Forelimb muscle (tissue), 1 donor: ENCODE results near the gene TFF1. TPM values are rescaled to one million over a fixed set of nuclear protein-coding genes. Genes with fewer than 3 reads are reported as not detected.

Experiments used
- DNase-seq: peaks from one replicate; pipeline ENCODE4 v3.0.0-alpha.2; 2013; ENCODE audit warnings: low read depth
- polyA plus RNA-seq: library from polyadenylated mRNA; unstranded; fragments of 120-200 nt; gene quantifications from one replicate; pipeline ENCODE4 v1.2.1, GENCODE V29; 2013; ENCODE audit not compliant: insufficient read length

The TFF1 gene
- polyA plus RNA-seq, 1 donor = not detected

DNA sequence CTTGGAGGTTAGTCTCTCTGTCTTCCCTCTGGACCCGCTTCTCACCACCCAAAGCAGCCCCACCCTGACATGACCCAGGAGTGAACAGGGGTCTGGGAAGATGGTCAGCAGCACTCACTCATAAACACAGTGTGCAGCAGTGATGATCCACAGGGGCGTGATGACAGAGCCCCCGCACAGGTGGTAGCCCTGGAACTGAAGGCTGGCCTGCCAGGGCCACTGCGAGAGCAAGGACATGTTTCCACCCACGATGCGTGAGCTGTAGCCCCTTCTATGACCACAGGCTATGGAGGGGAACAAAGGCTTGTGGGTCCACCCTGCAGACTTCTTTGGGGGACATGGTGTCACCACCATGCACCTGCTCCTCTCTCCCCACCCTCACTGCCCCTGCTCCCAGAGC is 16.6 kb upstream of the TFF1 start:
- no peak for DNase-seq

DNA sequence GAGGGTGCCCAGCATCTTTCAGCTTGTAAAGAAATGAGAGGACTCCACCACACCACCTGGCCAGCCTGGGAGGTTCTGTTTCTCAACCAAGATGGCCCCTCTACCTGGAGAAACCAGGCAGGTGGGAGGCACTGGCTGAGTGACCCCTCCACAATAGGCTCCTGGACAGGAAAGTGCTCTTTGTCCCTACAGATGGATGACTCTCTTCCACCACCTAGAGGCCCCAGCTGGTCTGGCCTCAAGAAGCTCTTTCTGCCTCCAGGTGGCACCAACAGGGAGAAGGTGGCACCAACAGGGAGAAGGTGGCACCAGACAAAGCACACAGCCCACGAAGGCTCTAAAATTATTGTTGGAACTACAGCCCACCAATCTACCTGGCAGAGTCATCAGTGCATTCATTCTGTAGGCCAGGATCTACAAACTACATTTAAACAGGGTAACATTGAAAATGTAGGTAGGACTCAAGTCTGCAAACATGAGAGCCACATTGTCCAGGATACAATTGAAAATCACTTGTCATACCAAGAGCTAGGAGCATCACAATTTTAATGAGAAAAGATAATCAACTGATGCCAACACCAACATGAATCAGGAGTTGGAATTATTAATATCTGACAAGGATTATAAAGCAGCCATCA is 15.1 kb upstream of the TFF1 start:
- DNase-seq = no peak

DNA sequence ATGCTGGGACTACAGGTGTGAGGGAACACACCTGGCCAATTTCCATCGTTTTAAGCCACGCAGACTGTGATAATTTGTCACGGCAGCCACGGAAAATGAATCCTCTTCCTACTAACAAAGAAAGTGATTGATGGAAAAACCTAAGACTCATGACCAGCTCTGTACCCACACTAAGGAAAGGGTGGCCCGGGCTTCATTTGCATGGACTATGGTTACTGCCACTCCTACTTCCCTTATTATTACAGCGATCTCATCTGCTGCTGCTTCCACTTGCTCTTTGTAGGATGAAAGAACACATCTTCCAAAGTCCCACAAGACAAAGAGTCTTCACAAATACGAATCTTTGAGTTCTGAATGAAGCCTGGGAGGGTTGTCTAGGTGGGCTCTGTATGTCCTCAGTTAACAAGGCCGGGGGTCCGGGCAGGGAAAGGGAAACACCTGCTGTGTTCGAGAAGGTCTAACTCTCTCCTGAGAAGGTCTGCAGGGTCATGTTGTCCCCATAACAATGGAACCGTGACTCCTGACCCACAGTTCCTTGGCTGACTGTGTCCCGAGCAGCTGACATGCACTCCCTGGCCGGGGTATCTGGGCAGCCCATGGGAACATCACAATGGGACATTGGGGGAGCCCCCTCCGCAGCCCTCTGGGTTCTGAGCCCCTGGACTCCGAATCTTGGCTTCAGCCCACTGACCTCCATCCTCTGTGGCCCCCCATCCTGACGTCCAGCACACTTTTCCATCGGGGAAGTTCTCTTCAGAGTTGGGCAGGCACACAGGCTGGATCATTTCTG is 13.3 kb upstream of the TFF1 start:
- DNase-seq = no peak

DNA sequence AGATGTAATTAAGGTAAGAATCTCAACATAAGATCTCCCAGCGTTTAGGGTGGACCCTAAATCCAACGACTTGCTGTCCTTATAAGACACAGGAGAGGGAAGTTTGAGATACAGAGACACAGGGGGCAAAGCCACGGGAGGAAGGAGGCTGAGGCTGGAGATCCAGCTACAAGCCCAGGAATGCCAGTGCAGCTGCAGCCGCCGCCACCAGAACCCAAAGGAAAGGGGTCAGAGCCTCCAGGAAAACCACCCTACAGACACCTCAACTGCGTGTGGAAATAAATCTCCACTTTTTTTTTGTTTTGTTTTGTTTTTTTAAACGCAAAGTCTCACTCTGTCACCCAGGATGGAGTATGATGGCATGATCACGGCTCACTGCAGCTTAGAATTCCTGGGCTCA is 12.1 kb upstream of the TFF1 start:
- no peak for DNase-seq

DNA sequence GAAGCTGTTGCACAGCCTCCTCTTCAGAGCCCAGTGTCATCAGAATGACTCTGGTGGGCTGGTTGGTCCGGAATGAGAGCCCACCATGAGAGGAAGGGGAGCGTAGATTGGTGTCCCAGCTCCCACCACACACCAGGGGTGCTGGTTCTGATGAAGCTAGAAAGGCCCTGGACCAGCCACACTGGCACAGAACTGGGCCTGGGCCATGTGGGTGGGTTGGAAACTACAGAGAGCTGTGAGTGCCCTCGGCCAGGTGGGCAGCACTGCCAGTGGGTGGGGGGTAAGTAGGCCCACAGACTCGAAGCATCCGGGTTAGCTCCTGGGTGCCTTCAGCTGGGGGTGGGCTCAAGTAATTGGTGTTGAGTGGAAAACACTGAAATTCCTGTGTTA is 11.6 kb upstream of the TFF1 start:
- no peak for DNase-seq

DNA sequence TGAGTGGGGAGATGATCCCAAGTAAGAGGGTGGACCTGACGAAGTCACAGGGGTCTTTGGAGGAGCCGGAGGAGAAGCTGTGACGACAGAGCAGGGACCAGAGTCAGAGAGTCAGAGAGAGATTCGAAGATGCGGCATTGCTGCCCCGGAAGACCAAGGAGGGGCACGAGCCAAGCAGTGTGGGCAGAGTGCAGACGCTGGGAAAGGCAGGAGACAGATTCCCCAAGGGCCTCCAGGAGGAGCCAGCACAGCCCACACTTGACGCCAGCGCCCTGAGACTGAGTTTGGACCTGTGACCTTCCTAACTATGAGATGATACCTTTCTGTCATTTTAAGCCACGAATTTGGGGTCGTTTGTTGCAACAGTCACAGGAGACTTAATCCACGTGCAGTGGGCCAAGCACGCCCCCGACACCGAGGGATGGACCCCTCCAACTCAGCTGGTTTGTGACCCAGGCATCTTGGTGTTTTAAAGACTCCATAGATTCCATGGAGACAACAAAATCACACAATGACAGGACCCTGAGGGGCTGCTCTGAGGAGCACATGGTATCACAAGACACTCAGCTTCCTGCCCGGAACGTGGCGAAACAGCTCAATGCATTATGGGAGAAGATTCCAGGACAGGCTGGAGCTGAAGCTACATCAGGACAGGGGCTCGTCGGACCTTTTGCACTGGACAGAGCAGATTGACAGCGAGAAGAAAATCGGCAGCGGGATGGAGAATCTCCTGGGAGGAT is 11.0 kb upstream of the TFF1 start:
- no peak for DNase-seq

DNA sequence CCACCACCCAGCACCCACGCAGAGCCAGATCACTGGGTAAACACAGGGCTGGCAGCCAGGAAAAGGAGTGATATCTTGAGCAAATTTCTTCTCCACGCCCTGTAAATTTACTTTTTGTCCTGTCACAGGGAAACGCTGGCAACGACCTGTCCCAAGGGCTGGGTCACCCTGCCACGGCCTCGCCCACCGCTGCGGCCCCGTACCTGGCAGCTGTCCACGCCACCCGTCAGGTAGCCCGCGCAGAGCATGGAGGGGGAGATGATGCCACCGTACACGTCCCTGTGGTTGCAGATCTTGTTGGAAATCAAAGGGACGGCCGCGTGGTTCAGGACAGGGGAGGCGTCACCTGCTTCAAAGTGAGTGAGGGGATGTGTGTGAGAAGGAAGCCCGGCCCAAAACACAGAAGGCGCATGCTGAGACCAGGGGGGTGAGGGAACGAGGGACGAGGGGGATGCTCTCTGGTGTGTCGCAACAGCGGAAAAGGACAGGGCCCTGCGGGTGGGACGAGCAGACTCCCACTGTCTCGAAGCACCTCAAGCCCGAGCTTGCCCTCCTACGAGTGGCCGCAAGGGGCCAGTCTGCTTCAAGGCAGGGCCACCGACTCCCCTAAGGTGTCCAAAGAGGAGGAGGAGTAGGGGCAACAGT is 10.1 kb upstream of the TFF1 start:
- DNase-seq = no peak

DNA sequence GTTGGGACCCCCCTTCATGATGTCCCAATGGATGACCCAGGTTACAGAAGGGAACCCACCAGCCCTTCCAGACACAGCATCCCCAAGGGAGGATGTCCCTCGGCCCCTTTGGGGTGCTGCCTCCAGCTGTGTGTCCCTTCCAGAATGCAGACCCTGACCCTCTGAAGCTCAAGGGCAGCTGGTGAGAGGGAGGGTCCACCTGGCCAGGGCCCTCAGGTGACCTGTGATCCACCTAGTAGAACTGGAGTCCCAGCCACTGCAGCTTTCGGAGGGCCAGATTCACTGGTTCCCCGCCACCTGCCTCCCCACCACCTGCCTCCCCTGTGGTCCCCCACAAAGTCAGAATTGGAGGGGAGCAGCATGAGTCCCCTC is 9.6 kb upstream of the TFF1 start:
- DNase-seq = no peak

DNA sequence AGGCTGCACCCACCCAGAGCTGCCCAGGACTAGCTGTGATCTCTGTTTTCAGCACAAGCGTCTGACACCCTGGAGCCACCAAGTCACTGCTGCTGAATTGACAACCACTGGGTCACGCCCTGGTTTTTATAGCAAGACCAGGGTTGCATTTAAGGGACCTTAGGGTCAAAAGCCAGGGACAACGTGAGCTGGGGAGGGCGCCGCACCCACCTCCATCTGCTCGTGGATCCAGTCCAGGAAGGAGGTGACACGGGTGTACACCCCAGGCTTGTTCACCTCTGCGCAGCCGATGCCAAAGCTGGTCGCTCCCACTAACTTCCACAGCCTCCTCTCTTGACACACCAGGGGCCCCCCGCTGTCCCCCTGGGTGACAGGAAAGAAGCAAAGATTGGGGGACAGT is 9.2 kb upstream of the TFF1 start:
- DNase-seq = no peak

DNA sequence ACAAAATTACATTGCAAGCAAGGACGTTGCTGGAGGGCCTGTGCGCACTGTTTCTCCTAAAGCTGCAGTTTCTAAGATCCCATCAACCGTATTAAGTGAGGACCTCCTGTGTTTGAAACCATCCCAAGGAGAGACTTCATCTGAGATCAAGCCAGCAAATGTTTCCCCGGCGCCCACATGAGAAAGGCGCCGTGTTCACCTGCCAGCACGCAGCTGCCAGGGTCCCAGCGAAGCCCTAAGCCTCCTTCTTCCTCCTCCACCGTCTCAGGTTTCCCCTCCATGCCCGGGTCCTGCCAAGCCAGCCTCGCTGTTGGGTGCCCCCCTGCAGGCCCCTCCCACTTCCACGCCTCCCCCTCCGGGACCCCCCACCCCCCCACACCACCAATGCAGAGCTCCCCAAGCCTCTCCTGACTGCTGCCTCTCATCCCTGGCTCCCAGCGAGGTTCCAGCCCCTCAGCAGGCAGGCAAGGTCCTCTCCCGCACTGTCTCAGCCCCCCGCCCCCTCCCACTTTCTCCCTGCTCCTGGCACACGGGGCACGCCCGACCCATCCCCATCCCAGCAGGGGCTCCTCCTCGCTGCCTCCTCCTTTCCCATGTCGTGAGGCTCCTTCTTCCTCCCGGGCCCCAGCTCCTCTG is 8.6 kb upstream of the TFF1 start:
- no peak for DNase-seq

DNA sequence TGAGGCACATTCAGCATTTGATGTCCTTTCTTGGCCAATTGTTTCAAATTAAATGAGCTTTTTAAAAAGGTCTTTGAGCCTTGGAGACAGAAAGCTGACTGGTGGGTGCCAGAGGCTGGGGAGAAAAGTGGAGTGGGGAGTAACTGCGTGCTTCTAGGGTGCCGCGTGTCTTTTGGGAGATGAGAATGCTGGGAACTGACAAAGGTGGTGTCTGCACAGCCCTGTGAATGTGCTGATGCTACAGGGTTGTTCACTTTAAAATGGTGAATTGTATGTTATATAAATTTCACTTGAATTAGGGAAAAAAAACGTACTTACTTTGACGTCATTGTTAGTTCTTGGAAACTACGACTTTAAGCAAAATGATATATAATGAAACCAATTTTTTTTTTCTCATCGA is 8.1 kb upstream of the TFF1 start:
- DNase-seq = no peak

DNA sequence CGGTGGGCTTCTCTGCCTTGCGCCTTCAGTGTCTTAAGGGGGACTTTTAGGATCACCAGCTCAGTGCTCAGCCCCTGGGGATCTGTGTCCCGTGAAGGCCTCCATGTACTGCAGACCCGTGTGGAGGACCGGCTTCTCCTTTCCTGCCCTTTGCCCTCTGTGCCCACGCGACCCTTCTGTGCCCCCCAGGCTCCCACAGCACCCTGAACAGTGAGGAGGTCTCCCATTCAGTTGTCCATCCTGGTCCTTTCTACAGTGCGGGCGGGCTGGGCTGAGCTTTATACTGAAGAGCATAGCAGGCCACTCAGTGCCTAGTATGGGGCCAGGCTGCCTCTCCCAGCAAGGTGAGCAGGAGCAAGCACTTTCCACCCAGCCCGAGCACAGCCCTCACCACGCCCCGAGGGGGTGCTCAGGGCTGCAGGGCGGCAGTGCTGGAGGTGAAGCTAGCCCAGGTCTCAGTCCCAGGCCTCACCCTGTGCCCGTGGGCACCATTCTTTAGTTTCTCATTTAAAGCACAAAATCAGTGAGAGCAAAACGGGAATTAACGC is 7.6 kb upstream of the TFF1 start:
- DNase-seq = no peak

DNA sequence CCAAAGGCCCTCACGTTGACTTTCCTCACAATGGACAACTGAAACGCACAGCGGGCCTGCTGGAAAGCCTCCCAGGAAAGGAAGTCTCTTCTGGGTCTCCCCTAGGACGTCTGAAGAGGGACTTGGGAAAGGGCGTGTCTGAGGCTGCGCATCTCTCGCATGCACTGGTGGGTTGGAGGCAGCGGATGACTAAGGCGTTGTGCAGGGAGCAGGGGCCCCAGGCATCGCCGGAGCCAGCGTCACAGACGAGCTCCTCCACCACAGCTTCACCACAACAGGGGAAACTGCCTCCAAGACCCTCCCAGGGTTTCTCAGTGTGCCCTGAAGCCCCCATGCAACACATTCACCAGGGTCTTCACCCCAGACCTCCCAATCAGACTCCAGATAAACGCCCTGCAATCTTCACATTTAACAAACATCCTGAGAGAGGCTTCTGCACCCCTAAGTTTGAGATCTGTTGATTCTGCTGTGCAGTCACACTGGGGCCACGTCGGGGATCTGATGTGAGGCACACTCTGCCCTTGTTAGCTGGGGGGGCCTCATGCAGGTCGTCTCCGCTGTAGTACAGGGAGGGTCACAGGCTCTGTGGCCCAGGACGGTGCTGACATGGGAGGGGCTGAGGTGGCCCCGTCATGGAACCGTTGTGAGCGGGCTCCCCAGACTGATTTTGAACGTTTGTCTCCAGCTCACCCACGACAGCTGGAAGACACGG is 7.0 kb upstream of the TFF1 start:
- DNase-seq = no peak

DNA sequence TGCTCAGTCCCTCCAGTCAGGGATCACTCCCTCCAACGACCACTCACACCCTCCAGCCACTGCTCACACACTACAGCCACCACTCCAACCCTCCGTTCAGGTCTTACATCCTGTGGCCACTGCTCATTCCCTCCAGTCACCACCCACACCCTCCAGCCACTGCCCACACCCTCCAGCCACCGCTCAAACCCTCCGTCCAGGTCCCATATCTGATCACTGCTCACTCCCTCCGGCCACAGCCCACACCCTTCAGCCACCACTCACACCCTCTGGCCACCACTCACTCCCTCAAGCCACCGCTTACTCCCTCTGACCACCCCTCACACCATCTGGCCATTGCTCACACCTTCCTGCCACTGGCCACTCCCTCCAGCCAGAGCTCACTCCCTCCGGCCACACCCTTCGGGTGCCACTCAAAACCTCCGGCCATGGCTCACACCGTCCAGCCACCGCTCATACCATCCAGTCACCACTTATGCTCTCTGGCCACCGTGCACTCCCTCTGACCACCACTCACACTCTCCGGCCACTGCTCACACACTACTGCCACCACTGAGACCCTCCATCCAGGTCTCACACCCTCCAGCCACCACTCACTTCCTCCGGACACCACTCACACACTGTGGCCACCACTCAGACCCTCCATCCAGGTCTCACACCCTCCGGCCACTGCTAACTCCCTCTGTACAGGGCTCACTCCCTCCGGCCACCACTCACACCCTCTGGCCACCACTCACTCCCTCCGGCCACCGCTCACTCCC is 4.7 kb upstream of the TFF1 start:
- no peak for DNase-seq

DNA sequence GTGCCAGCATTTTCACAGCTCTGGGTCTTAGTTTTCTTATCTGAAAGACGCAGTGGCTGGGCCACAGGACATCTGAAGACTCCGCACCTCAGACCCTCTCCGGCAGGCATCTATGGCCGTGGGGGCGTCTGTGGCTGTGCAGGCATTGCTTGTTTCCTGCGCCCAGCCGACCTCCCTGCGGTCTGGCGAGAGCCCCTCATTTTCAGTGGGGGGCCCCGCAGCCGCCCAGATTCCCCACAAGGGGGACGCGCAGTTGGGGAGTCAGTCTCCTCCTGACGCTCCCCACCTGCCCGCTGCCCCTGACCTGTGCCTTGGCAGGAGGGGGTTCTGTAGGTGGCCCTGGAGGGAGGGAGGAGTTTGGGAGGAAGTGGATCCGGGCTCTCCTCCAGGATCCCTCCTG is 3.5 kb upstream of the TFF1 start:
- no peak for DNase-seq

DNA sequence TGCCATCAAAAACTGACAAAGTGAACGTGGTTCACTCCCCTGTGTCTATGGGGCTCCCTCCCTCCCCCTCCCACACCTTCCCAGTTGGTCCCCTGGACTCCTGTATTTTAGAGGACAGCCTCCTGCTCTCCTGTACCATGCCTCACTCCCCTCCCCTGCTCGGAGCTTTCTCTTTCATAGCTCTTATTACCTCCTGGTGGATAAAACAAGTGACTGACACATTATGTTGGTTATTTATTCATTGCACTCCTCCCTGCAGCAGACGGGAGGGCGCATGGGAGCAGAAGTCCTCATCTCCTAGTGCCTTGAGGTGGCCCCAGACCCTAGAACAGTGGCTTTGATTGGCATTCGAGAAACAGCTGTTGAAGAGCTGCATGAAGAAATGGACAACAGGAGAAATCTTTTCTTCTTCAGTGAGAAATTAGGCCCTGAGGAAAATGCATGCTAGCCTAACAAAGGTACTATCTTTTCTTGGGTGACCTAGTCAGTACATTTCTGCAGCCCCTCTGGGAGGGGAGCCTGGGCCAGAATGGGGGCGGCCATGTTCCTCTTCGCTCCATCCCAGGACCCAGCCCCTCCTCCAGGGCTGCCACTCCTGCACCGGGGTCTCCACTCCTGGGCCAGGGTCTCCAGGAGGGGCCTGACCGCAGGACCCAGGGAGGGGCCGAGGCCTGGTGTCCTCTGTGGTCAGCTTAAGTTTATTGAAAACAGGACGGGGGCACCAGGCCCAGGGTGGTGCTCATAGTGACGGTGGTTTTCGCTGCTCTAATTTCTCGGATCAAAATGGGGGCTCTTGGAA is 1.2 kb upstream of the TFF1 start:
- no peak for DNase-seq

DNA sequence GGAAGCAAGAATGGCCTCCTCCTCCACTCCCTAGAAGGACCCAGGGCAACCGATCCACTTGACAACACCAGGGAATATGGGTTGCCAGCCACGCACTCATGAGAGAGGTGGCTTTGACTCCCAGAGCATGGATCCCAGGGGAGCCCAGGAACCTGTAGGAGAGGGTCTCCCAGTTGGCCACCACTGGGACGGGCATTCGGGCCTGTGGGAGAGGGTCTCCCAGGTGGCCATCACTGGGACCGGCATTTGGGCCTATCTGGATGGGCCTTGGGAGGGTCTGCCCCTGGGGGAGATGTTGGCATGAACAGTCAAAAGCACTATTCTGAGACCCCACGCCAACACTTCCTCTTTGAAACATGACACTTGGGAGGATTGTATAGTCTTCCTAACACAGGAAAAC is 565 bp downstream of the TFF1 start:
- DNase-seq = no peak

DNA sequence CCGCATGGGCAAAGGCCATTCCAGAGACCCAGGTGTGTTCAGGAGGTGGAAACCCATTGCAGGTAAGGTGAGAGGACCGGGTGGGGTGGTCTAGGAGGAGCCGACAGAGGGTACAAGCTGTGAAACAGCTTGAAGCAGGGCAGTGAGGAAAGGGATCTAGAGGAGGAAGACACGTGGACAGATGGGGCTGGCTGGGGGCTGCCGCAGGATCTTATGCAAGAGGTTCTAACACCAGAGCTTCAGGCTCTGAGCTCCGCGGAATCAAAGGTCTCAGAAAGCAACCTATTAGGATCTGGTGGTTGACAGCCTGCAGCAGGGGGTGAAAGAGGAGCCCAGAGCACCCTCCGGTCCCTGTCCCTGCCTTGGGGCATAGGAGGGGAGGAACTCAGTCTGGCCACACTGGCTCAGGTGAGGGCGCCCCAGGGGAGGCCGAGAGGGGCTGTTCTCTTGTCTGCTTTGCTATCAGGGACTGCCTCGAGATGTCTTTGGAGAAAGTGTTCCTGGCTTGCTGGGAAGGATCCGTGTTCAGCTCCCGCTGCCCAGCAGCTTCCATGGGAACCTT is 1.9 kb downstream of the TFF1 start:
- no peak for DNase-seq

DNA sequence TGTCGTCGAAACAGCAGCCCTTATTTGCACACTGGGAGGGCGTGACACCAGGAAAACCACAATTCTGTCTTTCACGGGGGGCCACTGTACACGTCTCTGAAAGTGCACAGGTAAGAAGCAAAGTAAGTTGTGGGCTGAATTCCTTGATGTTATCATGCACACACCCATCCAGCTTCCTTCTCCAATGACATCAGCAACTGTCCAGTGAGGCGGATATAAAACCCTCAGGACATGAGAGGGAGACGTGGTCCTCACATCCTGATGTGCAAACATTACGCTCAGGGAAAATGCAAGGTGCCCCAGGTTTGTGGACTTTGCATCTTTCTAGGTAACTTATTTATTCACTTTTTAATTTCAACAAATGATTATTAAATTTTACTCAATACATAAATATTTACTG is 3.0 kb downstream of the TFF1 start:
- DNase-seq = no peak
